HT-29 (cell line): ENCODE measurements around the gene GALNT13. TPM values are rescaled to one million over a fixed set of nuclear protein-coding genes. Genes with fewer than 3 reads are reported as not detected.

ENCODE experiments used
- DNase-seq: peaks from one replicate; pipeline ENCODE4 v3.0.0-alpha.2; 2015; ENCODE audit warnings: low spot score
- total RNA-seq: library from RNA; depleted of rRNA; stranded (reverse); fragments of >200 nt; shearing (Covaris generic); gene quantifications from 2 replicates; pipeline ENCODE4 v1.2.3, GENCODE V29; 2014

Gene GALNT13
- total RNA-seq, 1 experiment from 2014 or later: not detected

DNA sequence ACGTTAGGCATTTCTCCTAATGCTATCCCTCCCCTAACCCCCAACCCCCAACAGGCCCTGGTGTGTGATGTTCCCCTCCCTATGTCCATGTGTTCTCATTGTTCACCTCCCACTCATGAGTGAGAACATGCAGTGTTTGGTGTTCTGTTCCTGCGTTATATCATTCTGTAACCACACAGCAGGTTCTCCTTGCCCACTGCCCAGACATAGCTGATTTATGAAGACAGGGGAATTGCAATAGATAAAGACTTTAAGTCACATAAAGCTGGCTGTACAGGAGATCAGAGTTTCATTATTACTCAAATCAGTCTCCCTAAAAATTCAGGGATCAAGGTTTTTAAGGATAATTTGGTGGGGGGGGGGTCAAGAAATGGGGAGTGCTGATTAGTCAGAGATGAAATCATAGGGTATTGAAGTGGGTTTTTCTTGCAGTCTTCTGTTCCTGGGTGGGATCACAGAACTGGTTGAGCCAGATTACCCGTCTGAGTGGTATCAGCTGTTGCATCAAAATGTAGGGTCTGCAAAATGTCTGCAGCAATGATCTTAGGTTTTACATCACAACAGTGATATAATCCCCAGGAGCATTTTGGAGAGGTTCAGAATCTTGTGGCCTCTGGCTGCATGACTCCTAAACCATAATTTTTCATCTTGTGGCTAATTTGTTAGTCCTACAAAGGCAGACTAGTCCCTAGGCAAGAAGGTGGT is 434.7 kb downstream of the GALNT13 start:
- DNase-seq: no peak

DNA sequence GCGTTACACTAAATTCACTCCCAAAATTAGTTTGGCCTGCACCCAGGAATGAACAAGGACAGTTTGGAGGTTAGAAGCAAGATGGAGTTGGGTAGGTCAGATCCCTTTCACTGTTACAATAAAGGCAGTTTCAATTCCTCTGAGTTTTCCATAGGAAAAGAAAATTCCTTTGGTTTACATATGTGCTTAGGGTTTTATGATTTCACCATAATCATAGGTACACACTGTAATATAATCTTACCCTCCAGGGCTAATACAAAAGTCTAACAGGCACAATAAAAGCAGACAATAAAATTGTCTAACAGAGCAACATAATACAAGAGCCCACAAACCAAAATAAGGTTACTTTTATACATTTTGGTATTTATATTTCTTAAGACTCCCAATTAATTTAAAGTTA is 435.3 kb downstream of the GALNT13 start:
- no peak for DNase-seq

DNA sequence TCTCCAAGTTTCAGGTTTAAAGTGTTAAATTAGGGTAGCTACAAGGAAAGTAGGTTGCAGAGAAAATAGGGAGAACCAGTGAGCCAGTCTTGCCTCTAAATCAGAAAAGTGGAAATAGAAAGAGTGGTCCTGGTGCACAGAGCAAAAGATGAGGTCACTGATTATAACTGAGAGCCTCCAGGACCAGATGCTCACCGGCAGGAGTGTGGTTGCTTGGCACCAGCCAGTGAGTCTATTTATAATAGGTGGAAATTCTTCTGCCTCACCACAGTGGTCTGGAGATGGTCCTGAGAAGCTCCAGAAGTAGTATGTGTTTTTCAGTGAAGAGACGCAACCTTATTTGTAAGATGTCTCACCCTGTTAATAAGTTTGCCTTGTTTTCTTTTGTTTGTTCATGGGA is 452.9 kb downstream of the GALNT13 start:
- no peak for DNase-seq

DNA sequence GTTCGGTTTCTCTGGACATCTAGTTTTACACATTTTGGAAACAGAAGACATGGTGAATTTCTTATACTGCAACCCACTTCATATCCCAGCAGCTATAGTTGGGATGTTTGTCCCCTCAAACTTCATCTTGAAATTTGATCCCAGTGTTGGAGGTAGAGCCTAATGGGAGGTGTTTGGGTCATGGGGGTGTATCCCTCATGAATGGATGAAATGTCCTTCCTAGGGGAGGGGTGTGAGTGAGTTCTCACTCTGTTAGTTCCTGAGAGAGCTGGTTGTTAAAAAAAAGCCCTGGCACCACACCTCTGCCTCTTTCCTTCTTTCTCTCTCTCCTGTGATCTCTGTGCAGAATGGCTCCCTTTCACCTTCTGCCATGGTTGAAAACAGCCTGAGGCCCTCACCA is 457.8 kb downstream of the GALNT13 start:
- DNase-seq: no peak

DNA sequence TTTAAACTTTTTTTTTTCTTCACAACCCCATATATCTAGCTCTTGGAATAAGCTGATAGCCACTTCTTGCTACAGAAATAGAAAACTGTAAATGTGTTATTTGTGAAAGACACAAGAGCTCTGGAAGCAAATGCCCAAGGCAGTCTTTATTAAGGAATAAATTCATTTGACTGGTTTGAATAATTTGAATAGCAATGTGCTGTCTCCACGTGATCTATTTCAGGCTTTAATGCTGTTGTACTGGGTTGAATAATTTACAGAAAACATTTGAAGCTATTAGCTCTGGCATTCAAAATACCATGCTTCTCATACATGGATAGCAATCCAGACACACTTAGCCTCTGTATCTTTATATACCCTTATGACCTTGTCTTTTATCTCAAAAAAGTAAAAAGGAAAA is 460.1 kb downstream of the GALNT13 start:
- DNase-seq: no peak

DNA sequence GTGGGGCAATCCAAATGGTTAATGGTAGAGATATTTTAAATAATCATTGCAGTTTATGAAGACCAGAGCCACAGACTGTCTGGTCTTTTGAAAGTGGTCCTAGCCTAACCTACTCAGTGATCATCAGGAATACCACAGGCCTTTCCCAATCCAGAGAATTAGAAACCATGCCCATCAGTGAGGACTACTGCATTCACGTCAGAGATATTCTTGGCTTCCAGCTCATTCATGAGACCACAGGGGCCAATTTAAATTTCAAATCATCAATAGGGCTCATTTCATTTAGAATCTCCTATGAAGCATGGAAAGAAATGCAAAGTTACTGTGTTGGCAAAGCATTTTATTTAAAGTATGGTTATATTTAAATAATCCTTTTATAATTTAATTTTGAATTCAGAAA is 464.5 kb downstream of the GALNT13 start:
- no peak for DNase-seq

DNA sequence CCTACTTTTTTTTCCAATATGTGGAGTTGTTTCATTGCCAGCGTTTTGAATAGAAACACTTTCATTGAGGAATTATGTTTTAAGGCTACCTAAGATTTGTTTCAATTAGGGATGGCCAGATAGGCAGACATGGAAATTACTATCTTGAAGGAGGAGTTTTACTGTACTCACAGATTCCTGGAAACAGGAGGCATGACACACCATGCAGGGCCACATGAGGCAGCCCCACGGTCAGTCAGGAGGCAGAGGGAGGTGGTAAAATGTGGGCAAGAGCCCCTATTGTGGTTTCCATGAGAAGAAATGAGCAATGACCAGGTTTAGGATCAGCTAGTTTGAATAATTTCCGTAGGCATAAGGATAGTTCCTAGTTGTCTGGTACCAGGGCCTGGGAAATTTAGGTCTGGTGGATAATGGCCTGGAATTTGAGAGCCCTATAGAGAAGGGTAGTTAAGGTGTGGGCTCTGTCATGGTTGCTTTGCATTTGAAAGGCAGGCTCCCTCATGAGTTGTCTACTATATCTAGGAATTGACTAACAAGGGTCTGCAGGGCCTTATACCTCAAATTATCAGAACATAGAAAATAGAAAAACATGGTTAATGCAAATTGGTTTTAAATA is 466.7 kb downstream of the GALNT13 start:
- DNase-seq: no peak

DNA sequence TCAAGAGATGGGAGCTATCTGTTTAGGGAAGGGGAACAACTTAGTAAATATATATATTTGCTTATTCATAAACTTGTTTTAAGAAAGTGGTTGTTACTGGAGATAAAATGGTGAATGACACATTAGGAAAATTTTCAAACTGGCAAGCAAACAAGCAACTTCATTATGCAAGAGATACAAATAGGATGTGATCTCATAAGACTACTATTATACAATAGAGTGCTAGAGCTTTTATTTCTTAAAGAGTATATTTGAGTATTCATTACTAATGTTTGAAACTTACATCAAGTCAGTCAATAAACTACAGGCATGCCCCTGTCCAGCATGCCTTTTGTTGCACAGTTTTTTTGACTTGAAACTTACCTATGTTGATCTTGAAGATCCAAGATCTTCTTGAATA is 471.6 kb downstream of the GALNT13 start:
- DNase-seq: no peak

DNA sequence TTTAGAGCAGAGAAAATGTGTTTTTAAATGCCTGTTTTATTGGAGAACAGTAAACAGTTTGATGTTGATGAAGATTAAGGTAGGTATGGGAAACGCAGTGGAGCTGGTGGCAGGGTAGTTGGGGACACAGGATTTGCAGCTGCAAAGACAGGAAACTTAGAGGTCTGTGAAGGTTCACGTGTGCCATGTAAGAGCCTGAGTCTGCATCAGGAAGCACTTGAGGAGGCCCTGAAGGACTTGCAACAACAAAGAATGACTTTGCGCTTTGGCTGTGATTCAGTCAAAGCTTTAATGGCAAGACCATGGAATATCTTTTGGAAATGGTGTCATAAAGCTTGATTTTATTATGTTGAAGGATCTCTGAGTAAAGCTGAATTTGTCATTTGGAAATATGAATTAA is 479.2 kb downstream of the GALNT13 start:
- DNase-seq: no peak

DNA sequence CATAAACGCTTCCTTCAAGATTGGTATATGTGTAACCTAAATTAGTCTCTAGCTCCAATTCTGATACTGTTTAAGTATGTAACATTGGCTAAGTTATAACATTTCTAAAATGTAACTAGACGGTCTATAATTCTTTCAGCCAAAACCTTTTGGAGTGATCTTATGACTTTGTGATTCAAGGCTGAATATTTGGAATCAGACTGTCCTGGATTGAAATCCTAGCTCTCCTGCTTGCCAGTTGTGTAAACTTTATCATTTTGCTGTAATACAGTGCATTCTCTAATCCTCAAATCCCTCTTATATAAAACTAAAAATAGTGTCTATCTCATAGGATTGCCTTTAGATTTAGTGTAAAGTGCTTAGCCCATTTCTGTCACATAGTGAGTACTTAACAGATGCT is 489.6 kb downstream of the GALNT13 start:
- no peak for DNase-seq

DNA sequence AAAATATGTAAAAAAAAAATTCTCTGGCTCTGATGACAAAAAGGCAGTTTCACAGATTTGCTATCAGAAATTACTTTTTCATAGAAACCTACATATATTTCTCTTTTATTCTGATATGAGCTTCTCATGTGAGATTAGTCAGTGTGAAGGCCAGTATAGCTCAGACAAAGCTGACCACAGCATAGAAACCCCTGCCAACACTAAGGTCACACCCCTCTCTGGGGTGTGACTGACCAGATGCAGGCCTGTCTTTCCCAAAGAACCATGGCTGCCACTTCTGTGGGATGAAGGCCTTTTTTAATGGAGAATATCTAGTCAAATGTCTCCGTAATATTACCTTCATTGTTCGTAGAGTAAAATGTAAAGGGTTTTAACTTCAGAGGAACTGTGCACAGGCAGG is 496.4 kb downstream of the GALNT13 start:
- no peak for DNase-seq

DNA sequence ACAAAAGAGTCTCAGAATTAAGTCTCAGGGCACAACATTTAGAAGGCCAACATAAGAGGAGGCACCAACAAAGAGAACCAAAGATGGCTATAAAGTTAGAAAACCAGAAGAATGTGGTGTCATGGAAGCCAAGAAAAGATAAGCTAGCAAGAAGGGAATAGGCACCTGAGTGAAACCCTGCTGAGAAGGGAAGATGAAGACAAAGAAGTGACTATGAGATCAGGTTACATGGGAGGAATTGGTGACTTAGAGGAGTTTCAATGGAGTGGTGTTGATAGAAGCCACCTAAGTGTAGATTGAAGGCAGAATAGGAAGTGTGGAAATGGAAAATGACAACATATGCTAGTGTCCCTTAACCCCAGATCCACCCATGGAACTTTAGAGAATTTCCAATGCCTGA is 499.2 kb downstream of the GALNT13 start:
- no peak for DNase-seq

DNA sequence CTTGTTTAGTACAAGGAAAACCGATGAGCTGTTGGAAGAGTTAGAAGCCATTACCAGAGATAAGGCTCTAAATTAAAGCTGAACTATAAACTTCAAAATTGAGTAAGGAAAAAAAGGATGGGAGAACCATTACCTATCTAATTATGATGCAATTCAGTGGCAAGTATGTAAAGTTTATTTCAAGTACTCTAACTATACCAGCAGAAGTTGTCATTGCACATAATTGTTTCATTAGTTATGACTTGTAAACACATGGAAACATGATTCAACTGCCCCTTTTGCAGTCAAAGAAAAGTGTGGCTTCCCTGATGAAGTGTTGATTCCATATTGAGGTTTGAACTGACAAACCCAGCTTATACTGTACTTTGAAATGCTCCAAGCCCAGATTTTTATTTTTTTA is 502.7 kb downstream of the GALNT13 start:
- DNase-seq: no peak

DNA sequence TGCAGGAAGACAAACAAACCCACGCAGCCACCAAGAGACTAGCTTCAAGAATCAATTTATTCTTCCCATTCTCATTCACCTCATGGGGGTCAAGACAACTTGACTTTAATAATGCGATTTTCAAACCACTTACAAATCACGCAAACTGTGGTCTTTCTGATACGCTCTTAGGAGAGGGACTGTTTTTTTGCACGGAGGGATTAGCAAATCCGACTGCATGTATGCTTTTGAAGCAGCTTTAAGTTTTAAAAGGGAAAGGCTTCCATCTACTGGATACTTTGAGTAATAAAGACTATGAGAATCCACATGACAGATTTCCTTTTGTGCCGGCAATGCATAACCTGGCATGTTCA is 503.8 kb downstream of the GALNT13 start:
- peak; percentile 56 for DNase-seq

DNA sequence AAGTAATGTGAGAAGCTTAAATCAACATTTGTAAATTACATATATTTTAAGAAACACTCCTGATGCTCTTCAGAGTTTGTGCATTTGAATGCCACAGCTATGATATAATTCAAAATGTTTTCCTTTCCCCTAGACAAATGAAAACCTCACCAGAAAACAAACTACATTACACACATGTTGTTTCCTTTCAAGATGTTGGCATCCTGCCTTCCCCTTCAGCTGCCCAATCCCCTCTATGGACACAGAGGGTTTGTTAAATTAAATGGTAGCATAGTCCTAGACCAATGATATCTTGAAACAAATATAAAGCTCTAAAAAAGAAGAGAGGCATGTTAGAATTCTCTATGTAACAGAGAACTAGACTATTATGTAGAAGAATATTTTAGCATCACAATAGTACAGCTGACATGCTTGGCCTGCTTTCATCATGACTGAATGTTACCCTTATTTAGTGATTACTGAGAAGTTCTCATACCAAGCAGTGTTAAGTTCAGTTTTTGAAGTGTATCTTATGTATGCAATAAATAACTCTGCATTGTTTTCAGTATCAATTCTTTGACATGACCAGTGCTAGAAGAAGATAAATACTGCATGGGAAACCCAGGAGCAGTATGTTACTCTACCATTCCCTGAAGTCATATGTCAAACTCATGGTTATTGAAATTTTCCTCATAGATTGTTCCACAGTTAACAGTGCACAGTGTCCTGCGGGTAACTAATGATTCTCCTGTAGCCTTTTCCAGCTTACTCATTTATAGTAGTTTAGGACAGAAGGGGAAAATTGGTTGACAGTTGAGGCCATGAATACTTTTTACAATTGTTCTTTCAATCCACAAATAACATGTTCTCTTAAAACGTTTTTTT is 510.4 kb downstream of the GALNT13 start:
- DNase-seq: no peak

DNA sequence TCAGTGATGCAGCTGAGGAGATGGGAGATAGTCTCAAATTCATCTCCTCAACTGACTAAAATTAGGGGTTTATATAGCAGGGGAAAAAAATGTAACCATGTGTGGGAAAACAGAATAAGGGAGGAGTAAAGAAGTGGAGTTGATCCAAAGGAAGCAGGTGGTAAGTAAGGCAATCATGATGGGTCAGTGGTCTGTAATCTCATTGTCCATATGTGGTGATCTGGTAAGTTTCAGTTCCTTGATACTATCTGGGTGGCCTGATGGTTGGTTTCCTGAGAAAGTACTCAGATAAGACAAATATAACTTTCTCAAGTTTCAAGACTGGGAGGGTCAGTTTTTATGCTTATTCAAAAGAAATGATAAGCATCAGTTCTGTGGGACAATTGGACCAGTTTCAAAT is 514.5 kb downstream of the GALNT13 start:
- no peak for DNase-seq

DNA sequence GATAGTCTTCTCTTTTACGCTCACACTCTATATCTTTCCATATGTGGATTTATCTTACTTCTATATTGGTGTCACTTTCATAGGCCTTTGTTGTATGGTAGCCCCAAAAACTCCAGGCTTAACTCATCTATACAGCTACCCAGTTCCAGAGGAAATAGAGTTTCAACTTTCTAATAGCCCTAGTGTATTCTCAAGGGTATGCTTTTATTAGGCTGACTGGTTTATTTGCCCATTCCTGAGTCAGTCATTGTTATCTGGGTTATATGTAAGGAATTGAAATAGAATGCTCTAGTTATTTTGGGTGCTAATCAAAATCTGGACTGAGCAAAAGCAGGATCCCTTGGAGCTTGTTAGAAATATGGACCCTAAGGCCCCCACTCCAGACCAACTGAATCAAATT is 519.3 kb downstream of the GALNT13 start:
- DNase-seq: no peak

DNA sequence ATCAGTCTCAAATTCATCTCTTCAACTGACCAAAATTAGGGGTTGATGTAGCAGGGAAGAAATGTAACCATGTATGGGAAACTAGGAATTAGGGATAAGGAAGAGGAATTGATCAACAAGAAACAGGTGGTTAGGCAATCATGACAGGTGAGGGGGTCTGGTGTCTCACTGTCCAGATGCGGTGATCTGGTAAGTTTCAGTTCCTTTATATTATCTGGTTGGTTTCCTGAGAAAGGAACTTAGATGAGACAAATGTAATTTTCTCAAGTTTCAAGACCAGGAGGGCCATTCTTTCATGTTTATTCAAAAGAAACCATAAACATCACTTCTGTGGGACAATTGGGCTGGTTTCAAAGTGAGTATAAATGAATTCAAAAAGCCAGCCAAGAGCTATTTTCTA is 520.5 kb downstream of the GALNT13 start:
- no peak for DNase-seq

DNA sequence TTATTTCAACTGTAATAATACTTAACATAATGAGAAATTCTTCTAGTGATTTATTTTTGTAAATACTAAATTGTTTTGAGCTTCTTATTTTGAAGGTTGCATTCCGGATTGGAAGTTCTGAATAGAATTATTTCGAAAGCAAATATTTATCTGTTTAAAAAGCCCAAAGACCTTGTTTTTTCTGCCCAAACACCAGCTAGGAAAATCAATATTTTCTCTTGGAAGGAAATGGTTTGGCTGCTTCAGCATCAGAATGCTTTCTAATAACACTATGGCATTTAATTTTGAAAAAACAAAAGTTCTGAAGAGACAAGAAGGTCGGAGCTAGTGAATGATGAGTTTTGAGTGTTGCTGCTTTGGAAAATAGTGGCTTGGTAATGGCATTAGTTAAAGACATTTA is 522.9 kb downstream of the GALNT13 start:
- DNase-seq: no peak

DNA sequence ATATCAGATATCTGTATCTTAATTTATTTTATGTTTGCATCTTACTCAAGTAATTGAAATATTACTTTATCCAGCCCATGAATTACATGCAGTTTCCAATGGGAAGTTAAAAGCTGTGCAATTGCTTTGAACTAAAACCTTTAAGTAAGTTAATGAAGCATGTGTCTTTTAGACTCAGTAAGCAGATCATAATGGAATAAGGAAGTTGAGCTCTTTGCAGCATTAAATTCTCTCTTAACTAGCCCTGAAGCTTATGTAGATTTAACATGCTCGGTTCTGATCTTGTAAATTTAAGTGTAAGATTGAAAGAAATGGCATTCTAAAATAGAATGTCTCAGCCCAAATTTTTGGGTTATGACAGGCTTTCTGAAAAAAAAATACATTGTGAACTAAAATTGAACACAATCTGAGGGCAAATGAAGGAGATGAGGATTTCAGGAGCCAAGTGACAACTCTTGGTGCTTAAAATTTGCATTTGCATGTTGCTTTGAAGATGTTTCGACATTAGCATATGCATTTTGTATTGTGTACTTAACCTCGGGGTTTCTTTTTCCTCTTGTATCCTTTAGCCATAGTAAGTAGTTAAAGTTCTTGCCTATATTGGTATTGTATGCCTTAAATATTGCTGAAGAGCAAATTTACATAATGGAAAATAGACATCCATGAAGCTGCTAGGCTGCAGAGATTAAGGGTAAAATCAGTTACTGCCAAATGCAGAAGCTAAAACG is 529.0 kb downstream of the GALNT13 start:
- no peak for DNase-seq

DNA sequence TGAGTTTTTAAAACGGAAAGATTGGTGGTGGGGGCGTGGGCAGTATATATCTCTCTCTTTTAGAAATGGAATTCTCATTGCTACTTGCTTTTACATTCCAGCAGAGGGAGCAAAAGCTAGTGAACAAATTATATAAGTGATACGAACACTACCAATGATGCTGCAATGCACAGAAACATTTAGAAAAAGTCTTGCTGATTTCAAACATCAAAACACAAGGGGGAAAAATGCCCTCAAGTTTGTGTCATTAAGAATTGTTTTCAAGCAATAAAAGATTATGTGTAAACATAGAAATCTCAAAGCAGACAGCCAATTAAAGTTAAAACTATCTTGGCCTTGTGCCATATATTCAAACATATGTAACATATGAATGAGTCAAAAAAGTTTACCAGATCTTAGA is 530.5 kb downstream of the GALNT13 start:
- peak; percentile 37 for DNase-seq

DNA sequence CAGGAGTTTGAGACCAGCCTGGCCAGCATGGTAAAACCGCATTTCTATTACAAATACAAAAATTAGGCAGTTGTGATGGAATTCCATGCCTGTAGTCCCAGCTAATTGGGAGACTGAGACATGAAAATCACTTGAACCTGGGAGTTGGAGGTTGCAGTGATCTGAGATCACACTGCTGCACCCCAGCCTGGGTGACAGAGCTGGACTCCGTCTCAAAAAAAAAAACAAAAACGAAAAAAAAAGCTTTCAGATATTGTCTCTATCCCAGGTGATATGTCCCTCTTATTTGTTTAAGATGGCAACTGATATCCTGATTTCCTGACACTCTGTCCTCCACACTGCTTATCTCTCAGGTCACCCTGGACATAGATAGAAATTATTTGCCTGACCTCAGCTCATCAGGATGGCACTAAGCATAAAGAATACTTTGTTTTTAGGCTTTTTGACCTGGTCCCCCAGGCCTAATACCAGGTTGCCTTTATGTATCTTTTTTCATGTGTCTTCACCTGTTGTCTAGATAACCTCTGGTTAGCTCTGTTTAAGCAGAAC is 531.6 kb downstream of the GALNT13 start:
- DNase-seq: no peak
